ENCODE results near the gene CP.

The CP gene

DNA sequence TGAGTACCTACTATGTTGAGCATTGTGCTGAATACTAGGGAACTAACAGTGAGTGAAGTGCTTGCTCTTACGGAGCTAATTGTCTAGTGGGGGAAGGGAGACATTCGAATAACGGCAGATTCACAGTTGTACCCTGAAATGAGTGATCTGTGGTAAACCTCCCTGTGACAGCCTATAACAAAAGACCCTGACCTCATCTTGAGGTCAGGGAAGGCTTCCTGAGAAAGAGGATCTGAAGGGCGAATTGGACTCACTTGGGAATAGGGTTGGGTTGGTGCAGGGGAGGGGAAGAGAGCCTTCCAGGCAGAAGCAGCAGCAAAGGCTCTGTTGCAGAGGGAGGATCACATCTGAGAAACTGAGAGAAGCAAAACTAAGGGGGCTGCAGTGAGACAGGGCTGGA lies 78.9 kb downstream of the CP start:
- ATAC-seq (no peak), DNase-seq (no peak)
- H3K36me3 Mint-ChIP-seq (ENCODE audit: low read depth) = peaks cover 10% of the 10 kb centered on the region
- H3K27me3 Mint-ChIP-seq = no peaks in the 10 kb centered on the region
- no peak overlapping the region for H3K27ac Mint-ChIP-seq
- no peak overlapping the region for H3K4me3 Mint-ChIP-seq
- H3K4me1 Mint-ChIP-seq = peaks cover 3% of the 10 kb centered on the region
- H3K9me3 Mint-ChIP-seq = no peaks in the 10 kb centered on the region

DNA sequence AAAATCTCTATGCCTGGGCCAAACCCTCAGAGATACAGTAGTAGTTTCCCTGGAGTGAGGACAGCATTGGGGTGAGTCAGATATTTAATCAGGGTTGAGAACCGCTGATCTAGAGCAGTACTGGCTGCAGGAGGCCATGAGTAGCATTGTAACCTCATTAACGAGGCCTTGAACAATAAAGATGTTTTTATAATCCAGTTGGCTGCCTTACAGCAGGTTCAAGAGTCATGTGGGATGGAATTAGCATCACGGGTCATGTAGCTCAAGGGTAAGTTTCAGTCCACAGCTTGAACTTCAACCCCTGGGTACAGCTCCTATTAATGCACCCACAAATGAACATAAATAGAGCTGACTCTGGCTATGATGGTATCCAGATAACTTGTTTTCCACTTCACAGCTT lies 87.1 kb downstream of the CP start:
- no peak for DNase-seq
- Mint-ChIP-seq H3K9me3 (no peaks in the 10 kb centered on the region), H3K4me1 (peaks cover 31% of the 10 kb centered on the region), H3K27me3 (no peaks in the 10 kb centered on the region), H3K27ac (no peak overlapping the region), H3K4me3 (no peak overlapping the region), H3K36me3 (ENCODE audit: low read depth) (peaks cover 2% of the 10 kb centered on the region)
- ATAC-seq = no peak

GRCh38 chr3:149131589-149131988 lies 90.0 kb downstream of the CP start:
- ATAC-seq = no peak
- Mint-ChIP-seq H3K27ac (peak overlapping the region; percentile 31), H3K27me3 (no peaks in the 10 kb centered on the region), H3K4me3 (peak overlapping the region; percentile 95), H3K36me3 (ENCODE audit: low read depth) (peaks cover 2% of the 10 kb centered on the region), H3K9me3 (no peaks in the 10 kb centered on the region), H3K4me1 (peaks cover 38% of the 10 kb centered on the region)
- DNase-seq = no peak

DNA sequence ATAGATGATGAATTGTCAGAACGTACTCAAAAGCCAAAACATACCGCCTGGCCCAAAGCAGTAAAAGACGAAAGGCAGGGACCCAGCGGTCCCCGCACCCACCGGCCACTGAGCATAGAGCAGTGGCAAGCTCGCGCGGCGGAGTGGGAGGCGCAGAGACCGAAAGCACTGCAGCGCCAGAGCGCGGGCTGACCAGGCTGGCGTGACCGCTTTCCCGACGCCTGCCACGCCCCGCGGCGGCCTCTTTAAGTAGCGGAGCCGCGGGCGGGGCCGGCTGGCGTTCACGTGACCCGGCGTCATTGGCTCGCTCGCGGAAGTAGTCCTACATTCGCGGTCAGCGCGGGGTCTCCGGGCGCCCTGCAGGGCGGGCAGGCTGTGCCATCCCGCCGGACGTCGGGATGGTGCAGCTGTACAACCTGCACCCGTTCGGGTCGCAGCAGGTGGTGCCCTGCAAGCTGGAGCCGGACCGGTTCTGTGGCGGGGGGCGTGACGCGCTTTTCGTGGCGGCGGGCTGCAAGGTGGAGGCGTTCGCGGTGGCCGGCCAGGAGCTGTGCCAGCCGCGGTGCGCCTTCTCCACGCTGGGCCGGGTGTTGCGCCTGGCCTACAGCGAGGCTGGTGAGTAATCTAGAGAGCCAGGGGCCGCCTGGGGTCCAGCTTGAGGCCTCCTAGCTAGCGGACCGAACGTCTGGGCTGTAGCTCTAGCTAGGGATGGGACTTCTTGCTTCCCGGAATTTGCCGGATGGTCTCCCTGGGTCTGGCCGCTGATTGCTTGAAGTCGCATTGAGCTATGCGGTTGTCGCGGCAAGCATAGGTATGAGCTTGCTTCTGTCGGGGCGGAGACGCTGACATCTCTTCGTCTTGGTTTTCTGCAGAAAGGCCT lies 92.1 kb downstream of the CP start, which contains the start of gene HPS3:
HPS3 (plus strand) TSS at position 313 of the 880 bp plus-strand sequence; CDS start at position 399, 86 bp downstream.
- Mint-ChIP-seq H3K27ac (peak within 1 kb of the TSS; percentile 89), H3K27me3 (peaks cover 4% of the 10 kb centered on the region), H3K36me3 (ENCODE audit: low read depth) (peaks cover 2% of the 10 kb centered on the region), H3K4me3 (peak within 1 kb of the TSS; percentile 95), H3K9me3 (no peaks in the 10 kb centered on the region), H3K4me1 (peaks cover 38% of the 10 kb centered on the region)
- peak; percentile 87 for DNase-seq
- peak; percentile 88 for ATAC-seq

GRCh38 chr3:149128821-149129220 lies 92.8 kb downstream of the CP start:
- no peak for ATAC-seq
- H3K36me3 Mint-ChIP-seq (ENCODE audit: low read depth) = peaks cover 2% of the 10 kb centered on the region
- H3K27ac Mint-ChIP-seq = peak overlapping the region; percentile 89
- no peak for DNase-seq
- H3K4me3 Mint-ChIP-seq = peak overlapping the region; percentile 95
- H3K9me3 Mint-ChIP-seq = no peaks in the 10 kb centered on the region
- H3K4me1 Mint-ChIP-seq = peaks cover 38% of the 10 kb centered on the region
- peaks cover 4% of the 10 kb centered on the region for H3K27me3 Mint-ChIP-seq

DNA sequence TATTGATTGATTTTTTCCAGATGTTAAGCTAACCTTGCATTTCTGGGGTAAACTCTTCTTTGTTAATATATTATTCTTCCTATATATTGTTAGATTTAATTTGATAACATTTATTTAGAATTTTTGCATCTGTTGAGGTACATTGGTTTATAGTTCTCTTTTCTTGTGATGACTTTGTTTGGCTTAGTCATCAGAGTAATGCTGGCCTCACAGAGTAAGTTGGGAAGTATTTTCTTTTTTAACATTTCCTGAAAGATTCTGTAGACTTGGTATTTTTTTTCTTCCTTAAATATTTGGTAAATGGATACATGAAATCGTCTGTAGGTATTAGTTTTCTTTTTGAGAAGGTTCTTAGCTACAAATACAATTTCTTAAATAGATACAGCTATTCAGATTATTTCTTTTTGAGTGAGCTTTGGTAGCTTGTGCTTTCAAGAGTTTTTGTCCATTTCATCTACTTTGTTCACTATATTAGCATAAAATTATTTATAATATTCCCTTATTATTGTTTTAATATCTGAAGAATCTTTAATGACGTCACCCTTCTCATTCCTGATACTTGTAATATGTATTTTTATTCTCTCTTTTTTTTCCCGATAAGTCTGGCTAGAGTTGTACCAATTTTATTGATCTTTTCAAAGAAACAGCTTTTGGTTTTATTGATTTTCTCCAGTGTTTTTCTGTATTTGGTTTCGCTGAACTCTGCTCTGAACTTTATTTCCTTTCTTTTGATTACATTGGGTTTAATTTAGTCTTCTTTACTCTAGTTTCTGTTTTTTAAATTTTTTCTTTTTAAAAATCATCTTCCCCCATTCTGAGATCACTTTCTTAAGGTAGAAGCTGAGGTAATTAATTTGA lies 98.7 kb downstream of the CP start:
- Mint-ChIP-seq H3K36me3 (ENCODE audit: low read depth) (no peaks in the 10 kb centered on the region), H3K4me1 (no peaks in the 10 kb centered on the region), H3K27me3 (peaks cover 4% of the 10 kb centered on the region), H3K9me3 (no peaks in the 10 kb centered on the region), H3K4me3 (no peak overlapping the region), H3K27ac (no peak overlapping the region)
- no peak for DNase-seq
- ATAC-seq = no peak
